ENCODE measurements around the gene ANKRD33B. TPM values are rescaled to one million over a fixed set of nuclear protein-coding genes. Genes with fewer than 3 reads are reported as not detected.

ANKRD33B gene
- total RNA-seq, 4 donors from 2014 or later, result 4.4 to 17.2 (median 5.9) TPM

GRCh38 chr5:10668697-10669096 lies 104.8 kb downstream of the ANKRD33B start:
- WGBS, 2 donors (ENCODE audit: low coverage in 1 of 2), result 80 to 87% methylated on average over 4 of the region's 4 CpGs
- H3K4me3 ChIP-seq, result no peak overlapping the region
- TF ChIP-seq, protein P1, sequence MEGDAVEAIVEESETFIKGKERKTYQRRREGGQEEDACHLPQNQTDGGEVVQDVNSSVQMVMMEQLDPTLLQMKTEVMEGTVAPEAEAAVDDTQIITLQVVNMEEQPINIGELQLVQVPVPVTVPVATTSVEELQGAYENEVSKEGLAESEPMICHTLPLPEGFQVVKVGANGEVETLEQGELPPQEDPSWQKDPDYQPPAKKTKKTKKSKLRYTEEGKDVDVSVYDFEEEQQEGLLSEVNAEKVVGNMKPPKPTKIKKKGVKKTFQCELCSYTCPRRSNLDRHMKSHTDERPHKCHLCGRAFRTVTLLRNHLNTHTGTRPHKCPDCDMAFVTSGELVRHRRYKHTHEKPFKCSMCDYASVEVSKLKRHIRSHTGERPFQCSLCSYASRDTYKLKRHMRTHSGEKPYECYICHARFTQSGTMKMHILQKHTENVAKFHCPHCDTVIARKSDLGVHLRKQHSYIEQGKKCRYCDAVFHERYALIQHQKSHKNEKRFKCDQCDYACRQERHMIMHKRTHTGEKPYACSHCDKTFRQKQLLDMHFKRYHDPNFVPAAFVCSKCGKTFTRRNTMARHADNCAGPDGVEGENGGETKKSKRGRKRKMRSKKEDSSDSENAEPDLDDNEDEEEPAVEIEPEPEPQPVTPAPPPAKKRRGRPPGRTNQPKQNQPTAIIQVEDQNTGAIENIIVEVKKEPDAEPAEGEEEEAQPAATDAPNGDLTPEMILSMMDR (IDR thresholded peaks at IDR 0.05), result no peak
- no peak for TF ChIP-seq POLR2A (IDR thresholded peaks at IDR 0.05)
- no peak for TF ChIP-seq POLR2AphosphoS5 (IDR thresholded peaks at IDR 0.05)
- no peak for TF ChIP-seq EP300 (IDR thresholded peaks at IDR 0.05)
- H3K9me3 ChIP-seq, result no peaks in the 10 kb centered on the region
- H3K4me1 ChIP-seq, result peaks cover 0 to 2% (median 0%) of the 10 kb centered on the region in 3 donors
- H3K27ac ChIP-seq, result no peak overlapping the region
- H3K36me3 ChIP-seq, result no peaks in the 10 kb centered on the region
- no peak for ATAC-seq
- no peaks in the 10 kb centered on the region for H3K27me3 ChIP-seq

DNA sequence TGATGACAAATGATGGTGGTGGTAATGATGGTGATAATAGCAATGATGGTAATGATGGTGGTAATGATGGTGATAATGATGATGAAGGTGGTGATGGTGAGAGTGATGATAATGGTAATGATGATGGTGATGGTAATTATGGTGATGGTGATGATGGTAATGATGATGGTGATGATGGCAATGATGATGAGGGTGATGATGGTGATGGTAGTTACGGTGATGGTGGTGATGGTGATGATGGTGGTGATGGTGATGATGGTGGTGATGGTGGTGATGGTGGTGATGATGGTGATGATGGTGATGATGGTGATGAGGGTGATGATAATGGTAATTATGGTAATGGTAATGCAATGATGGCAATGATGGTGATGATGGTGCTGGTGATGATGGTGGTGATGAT lies 106.1 kb downstream of the ANKRD33B start:
- Histone ChIP-seq H3K36me3 (no peaks in the 10 kb centered on the region), H3K9me3 (no peaks in the 10 kb centered on the region), H3K27me3 (no peaks in the 10 kb centered on the region), H3K4me1 (no peaks in the 10 kb centered on the region), H3K4me3 (no peak overlapping the region), H3K27ac (no peak overlapping the region)
- TF ChIP-seq POLR2AphosphoS5 (IDR thresholded peaks at IDR 0.05) (no peak), POLR2A (IDR thresholded peaks at IDR 0.05) (no peak), EP300 (IDR thresholded peaks at IDR 0.05) (no peak)
- TF ChIP-seq, protein P1 (IDR thresholded peaks at IDR 0.05), result no peak
- WGBS, 2 donors (ENCODE audit: low coverage in 1 of 2), result 47 to 100% methylated on average over 1 of the region's 1 CpG
- ATAC-seq, result no peak

- Histone ChIP-seq H3K27me3 (peaks cover 6% of the 10 kb centered on the region), H3K27ac (no peak overlapping the region), H3K4me1 (no peaks in the 10 kb centered on the region), H3K4me3 (no peak overlapping the region), H3K36me3 (no peaks in the 10 kb centered on the region), H3K9me3 (no peaks in the 10 kb centered on the region)
- TF ChIP-seq, protein P1 (IDR thresholded peaks at IDR 0.05), result no peak
- TF ChIP-seq EP300 (IDR thresholded peaks at IDR 0.05) (no peak), POLR2A (IDR thresholded peaks at IDR 0.05) (no peak), POLR2AphosphoS5 (IDR thresholded peaks at IDR 0.05) (no peak)
- ATAC-seq, result no peak
- 42 to 52% methylated on average over 10 to 14 of the region's 14 CpGs for WGBS, 2 donors (ENCODE audit: low coverage in 1 of 2)
These were observed 107.5 kb downstream of the ANKRD33B start for GRCh38 chr5:10671041-10672008.

GRCh38 chr5:10672146-10673016 lies 108.5 kb downstream of the ANKRD33B start:
- H3K27me3 ChIP-seq, result peaks cover 6% of the 10 kb centered on the region
- ATAC-seq, result no peak
- WGBS, 2 donors (ENCODE audit: low coverage in 1 of 2), result 75 to 77% methylated on average over 7 of the region's 7 CpGs
- peaks cover 0 to 6% (median 0%) of the 10 kb centered on the region in 3 donors for H3K9me3 ChIP-seq
- no peaks in the 10 kb centered on the region for H3K4me1 ChIP-seq
- TF ChIP-seq EP300 (IDR thresholded peaks at IDR 0.05), result no peak
- no peak for TF ChIP-seq POLR2AphosphoS5 (IDR thresholded peaks at IDR 0.05)
- no peak for TF ChIP-seq POLR2A (IDR thresholded peaks at IDR 0.05)
- TF ChIP-seq, protein P1 (IDR thresholded peaks at IDR 0.05), result no peak
- H3K27ac ChIP-seq, result no peak overlapping the region
- H3K36me3 ChIP-seq, result peaks cover 0 to 3% of the 10 kb centered on the region in 2 donors
- no peak overlapping the region for H3K4me3 ChIP-seq
